ENCODE data around the gene LSM11.

LSM11 gene

GRCh38 chr5:157758706-157759105, 15.2 kb downstream of the LSM11 start:
- no peak for TF ChIP-seq CTCF (IDR thresholded peaks at IDR 0.05; ENCODE audit: insufficient read depth, low read depth, low read length, missing control alignments)
- no peak overlapping the region for H3K4me3 ChIP-seq (ENCODE audit: low read length)
- no peak for DNase-seq (ENCODE audit: low read depth)

- DNase-seq (ENCODE audit: low read depth): peak; percentile 72
- H3K4me3 ChIP-seq (ENCODE audit: low read length): no peak overlapping the region
- TF ChIP-seq CTCF (IDR thresholded peaks at IDR 0.05; ENCODE audit: insufficient read depth, low read depth, low read length, missing control alignments): peak; percentile 84
Observed at GRCh38 chr5:157761690-157762621, 18.4 kb downstream of the LSM11 start.

GRCh38 chr5:157764531-157764930, 21.0 kb downstream of the LSM11 start:
- H3K4me3 ChIP-seq (ENCODE audit: low read length): no peak overlapping the region
- no peak for TF ChIP-seq CTCF (IDR thresholded peaks at IDR 0.05; ENCODE audit: insufficient read depth, low read depth, low read length, missing control alignments)
- no peak for DNase-seq (ENCODE audit: low read depth)

GRCh38 chr5:157766442-157766841, 22.9 kb downstream of the LSM11 start:
- no peak overlapping the region for H3K4me3 ChIP-seq (ENCODE audit: low read length)
- no peak for DNase-seq (ENCODE audit: low read depth)
- no peak for TF ChIP-seq CTCF (IDR thresholded peaks at IDR 0.05; ENCODE audit: insufficient read depth, low read depth, low read length, missing control alignments)

- TF ChIP-seq CTCF (IDR thresholded peaks at IDR 0.05; ENCODE audit: insufficient read depth, low read depth, low read length, missing control alignments): no peak
Observed at GRCh38 chr5:157766902-157767301, 23.4 kb downstream of the LSM11 start.

GRCh38 chr5:157767689-157768088, 24.2 kb downstream of the LSM11 start:
- TF ChIP-seq CTCF (IDR thresholded peaks at IDR 0.05; ENCODE audit: insufficient read depth, low read depth, low read length, missing control alignments): no peak
- DNase-seq (ENCODE audit: low read depth): no peak
- H3K4me3 ChIP-seq (ENCODE audit: low read length): no peak overlapping the region

More at GRCh38 chr5:157766902-157767301, 23.4 kb downstream of the LSM11 start:
- no peak overlapping the region for H3K4me3 ChIP-seq (ENCODE audit: low read length)
- no peak for DNase-seq (ENCODE audit: low read depth)

Data from epithelial cell of esophagus (primary cell).